Astrocyte (in vitro differentiated cells and primary cell): ENCODE data around the gene PDP2. TPM values are rescaled to one million over a fixed set of nuclear protein-coding genes. Genes with fewer than 3 reads are reported as not detected.

Experiments used
- DNase-seq: peaks from one replicate; pipeline ENCODE4 v3.0.0-alpha.2; 2010; ENCODE audit warnings: low read depth
- FAIRE-seq: peaks from 2 replicates; lab custom pipeline; 2011; peaks lifted over from hg19 to GRCh38; lab: Jason Lieb, UNC
- H2AFZ ChIP-seq: 2 replicates; pipeline ENCODE4 v1.6.0; 2012; ENCODE audit warnings: low read depth, low read length, inconsistent platforms
- H3K27ac ChIP-seq: 2 replicates; pipeline ENCODE4 v1.5.1; 2011; ENCODE audit warnings: low read depth, low read length, inconsistent platforms
- H3K27me3 ChIP-seq: 2 replicates; pipeline ENCODE4 v1.6.0; 2011; ENCODE audit warnings: low read length, inconsistent platforms; ENCODE audit not compliant: insufficient read depth
- H3K36me3 ChIP-seq: 2 replicates; pipeline ENCODE4 v1.5.1; 2011; ENCODE audit warnings: low read length, inconsistent platforms; ENCODE audit not compliant: insufficient read depth
- H3K4me1 ChIP-seq: 2 replicates; pipeline ENCODE4 v1.5.1; 2011; ENCODE audit warnings: low read length, inconsistent platforms; ENCODE audit not compliant: insufficient read depth
- H3K4me2 ChIP-seq: 2 replicates; pipeline ENCODE4 v1.6.0; 2012; ENCODE audit warnings: low read length, inconsistent platforms
- H3K4me3 ChIP-seq: 2 replicates; pipeline ENCODE4 v1.5.1; 2011; ENCODE audit warnings: low read depth, mild to moderate bottlenecking, low read length, inconsistent platforms; ENCODE audit not compliant: insufficient read depth
- H3K79me2 ChIP-seq: 2 replicates; pipeline ENCODE4 v1.6.0; 2012; ENCODE audit warnings: mild to moderate bottlenecking, low read length, inconsistent platforms; ENCODE audit not compliant: insufficient read depth
- H3K9ac ChIP-seq: 2 replicates; pipeline ENCODE4 v1.6.0; 2012; ENCODE audit warnings: mild to moderate bottlenecking, low read length, inconsistent platforms
- H3K9me3 ChIP-seq: 2 replicates; pipeline ENCODE4 v1.5.1; 2012; ENCODE audit warnings: low read depth, mild to moderate bottlenecking, low read length, inconsistent platforms; ENCODE audit not compliant: insufficient read depth
- H4K20me1 ChIP-seq: 2 replicates; pipeline ENCODE4 v1.6.0; 2012; ENCODE audit warnings: low read length, inconsistent platforms; ENCODE audit not compliant: insufficient read depth
- H3K27ac Mint-ChIP-seq: one replicate; pipeline ENCODE4 v1.8.0; 2021; ENCODE audit warnings: mild to moderate bottlenecking, mixed read lengths; ENCODE audit not compliant: unreplicated experiment
- H3K27me3 Mint-ChIP-seq: one replicate; pipeline ENCODE4 v1.8.0; 2021; ENCODE audit warnings: low read depth, mixed read lengths; ENCODE audit not compliant: unreplicated experiment
- H3K36me3 Mint-ChIP-seq: one replicate; pipeline ENCODE4 v1.8.0; 2021; ENCODE audit warnings: low read depth, mixed read lengths; ENCODE audit not compliant: unreplicated experiment
- H3K4me1 Mint-ChIP-seq: one replicate; pipeline ENCODE4 v1.8.0; 2021; ENCODE audit warnings: low read depth, mixed read lengths; ENCODE audit not compliant: unreplicated experiment
- H3K4me3 Mint-ChIP-seq: one replicate; pipeline ENCODE4 v1.8.0; 2021; ENCODE audit warnings: mild to moderate bottlenecking, moderate library complexity, mixed read lengths; ENCODE audit not compliant: unreplicated experiment
- H3K9me3 Mint-ChIP-seq: one replicate; pipeline ENCODE4 v1.8.0; 2021; ENCODE audit warnings: mild to moderate bottlenecking, mixed read lengths; ENCODE audit not compliant: unreplicated experiment
- CTCF ChIP-seq: IDR thresholded peaks from 2 replicates; pipeline ENCODE4 v1.5.1; 2011; ENCODE audit warnings: low read depth, mild to moderate bottlenecking, inconsistent platforms, low read length, moderate library complexity; ENCODE audit not compliant: insufficient read depth
- EZH2 ChIP-seq: IDR thresholded peaks from 2 replicates; pipeline ENCODE4 v1.6.1; 2012; ENCODE audit warnings: mild to moderate bottlenecking, low read length, inconsistent platforms; ENCODE audit not compliant: insufficient read depth
- total RNA-seq: library from RNA; stranded (reverse); gene quantifications from 2 replicates; pipeline ENCODE4 v1.2.1, GENCODE V29; 2021

PDP2 gene
- total RNA-seq, 1 donor from 2014 or later, result 16.8 TPM

- H3K36me3 Mint-ChIP-seq, result peaks cover 7% of the 10 kb centered on the region
- Histone ChIP-seq H3K9me3 (no peaks in the 10 kb centered on the region), H4K20me1 (peaks cover 19% of the 10 kb centered on the region), H3K79me2 (no peaks in the 10 kb centered on the region), H3K27me3 (peaks cover 16% of the 10 kb centered on the region), H3K27ac (peak within 1 kb of the TSS; percentile 59), H3K4me1 (peaks cover 34% of the 10 kb centered on the region), H3K4me2 (peak within 1 kb of the TSS; percentile 83), H2AFZ (peak within 1 kb of the TSS; percentile 36), H3K4me3 (peak within 1 kb of the TSS; percentile 40), H3K9ac (peak within 1 kb of the TSS; percentile 49), H3K36me3 (no peaks in the 10 kb centered on the region)
- DNase-seq, result no peak
- H3K9me3 Mint-ChIP-seq, result no peaks in the 10 kb centered on the region
- no peak for FAIRE-seq
- H3K4me3 Mint-ChIP-seq, result peak within 1 kb of the TSS; percentile 80
- H3K27me3 Mint-ChIP-seq, result peaks cover 35% of the 10 kb centered on the region
- peak within 1 kb of the TSS; percentile 26 for H3K27ac Mint-ChIP-seq
- peaks cover 29% of the 10 kb centered on the region for H3K4me1 Mint-ChIP-seq
- TF ChIP-seq EZH2 (peak; percentile 94), CTCF (no peak)
These were observed 45.1 kb downstream of the PDP2 start, which contains the start of gene RRAD for GRCh38 chr16:66925322-66925840. TSS of gene RRAD (minus strand) at chr16:66925535. CDS start at chr16:66925179, 356 bp downstream.

GRCh38 chr16:66926171-66926947 lies 46.0 kb downstream of the PDP2 start:
- H3K9ac ChIP-seq, result peak overlapping the region; percentile 32
- H3K4me2 ChIP-seq, result peak overlapping the region; percentile 83
- H3K36me3 ChIP-seq, result no peaks in the 10 kb centered on the region
- peak overlapping the region; percentile 59 for H3K27ac ChIP-seq
- no peaks in the 10 kb centered on the region for H3K79me2 ChIP-seq
- H3K4me3 ChIP-seq, result no peak overlapping the region
- Mint-ChIP-seq H3K9me3 (no peaks in the 10 kb centered on the region), H3K4me1 (peaks cover 29% of the 10 kb centered on the region), H3K4me3 (no peak overlapping the region), H3K27me3 (peaks cover 29% of the 10 kb centered on the region), H3K27ac (peak overlapping the region; percentile 93), H3K36me3 (peaks cover 6% of the 10 kb centered on the region)
- H3K4me1 ChIP-seq, result peaks cover 34% of the 10 kb centered on the region
- H4K20me1 ChIP-seq, result peaks cover 22% of the 10 kb centered on the region
- DNase-seq (no peak), FAIRE-seq (no peak)
- peaks cover 10% of the 10 kb centered on the region for H3K27me3 ChIP-seq
- no peaks in the 10 kb centered on the region for H3K9me3 ChIP-seq
- no peak overlapping the region for H2AFZ ChIP-seq
- TF ChIP-seq CTCF (no peak), EZH2 (no peak)
